IPS DF 6.9 (cell line): Measurements from ENCODE around the gene ADGRD2.

Source experiments
- DNase-seq: peaks from one replicate; pipeline ENCODE4 v3.0.0-alpha.2; 2013; ENCODE audit warnings: low read depth, low spot score
- H3K27ac ChIP-seq: one replicate; pipeline ENCODE4 v1.5.1; 2013; ENCODE audit warnings: low read length, control low read depth
- H3K27me3 ChIP-seq: 2 replicates; pipeline ENCODE4 v1.6.1; 2013; ENCODE audit warnings: mild to moderate bottlenecking, low read length; ENCODE audit not compliant: control insufficient read depth, insufficient read depth
- H3K36me3 ChIP-seq: 2 replicates; pipeline ENCODE4 v1.6.1; 2013; ENCODE audit warnings: low read length; ENCODE audit not compliant: control insufficient read depth, insufficient read depth
- H3K4me1 ChIP-seq: 2 replicates; pipeline ENCODE4 v1.6.1; 2013; ENCODE audit warnings: low read length; ENCODE audit not compliant: control insufficient read depth, insufficient read depth
- H3K4me3 ChIP-seq: 2 replicates; pipeline ENCODE4 v1.5.1; 2013; ENCODE audit warnings: mild to moderate bottlenecking, low read length
- H3K9me3 ChIP-seq: 2 replicates; pipeline ENCODE4 v1.6.1; 2013; ENCODE audit warnings: low read length, inconsistent platforms; ENCODE audit not compliant: control insufficient read depth, insufficient read depth
- WGBS: extraction: QIAGEN DNeasy Blood & Tissue Kit; methylation state at CpG from one replicate; pipeline ENCODE4 v1.1.7; 2013; ENCODE audit warnings: mixed read lengths, missing lambda C conversion rate; ENCODE audit not compliant: insufficient read length, insufficient coverage; 5-methylcytosine and 5-hydroxymethylcytosine counted together

Gene ADGRD2

GRCh38 chr9:124478354-124478753, 28.1 kb downstream of the ADGRD2 start:
- no peaks in the 10 kb centered on the region for H3K36me3 ChIP-seq
- peaks cover 15% of the 10 kb centered on the region for H3K4me1 ChIP-seq
- no peak for DNase-seq
- no CpG with 5 or more reads among the region's 12 CpGs for WGBS
- no peak overlapping the region for H3K27ac ChIP-seq
- no peaks in the 10 kb centered on the region; the same call in 1 of the 2 replicates for H3K27me3 ChIP-seq
- no peak overlapping the region; the same call in 1 of the 2 replicates for H3K4me3 ChIP-seq
- no peaks in the 10 kb centered on the region for H3K9me3 ChIP-seq

- no CpG with 5 or more reads among the region's 16 CpGs for WGBS
- no peaks in the 10 kb centered on the region for H3K9me3 ChIP-seq
- no peak overlapping the region for H3K27ac ChIP-seq
- no peak overlapping the region for H3K4me3 ChIP-seq
- no peaks in the 10 kb centered on the region for H3K36me3 ChIP-seq
- H3K27me3 ChIP-seq, result no peaks in the 10 kb centered on the region; the same call in 1 of the 2 replicates
- DNase-seq, result no peak
- peaks cover 15% of the 10 kb centered on the region for H3K4me1 ChIP-seq
Observed at GRCh38 chr9:124479371-124479770, 29.1 kb downstream of the ADGRD2 start.

- Histone ChIP-seq H3K36me3 (no peaks in the 10 kb centered on the region), H3K27ac (no peak overlapping the region), H3K4me1 (peaks cover 15% of the 10 kb centered on the region), H3K27me3 (no peaks in the 10 kb centered on the region; the same call in 1 of the 2 replicates), H3K4me3 (no peak overlapping the region), H3K9me3 (no peaks in the 10 kb centered on the region)
- DNase-seq, result no peak
- no CpG with 5 or more reads among the region's 6 CpGs for WGBS
Observed at GRCh38 chr9:124479947-124480620, 29.8 kb downstream of the ADGRD2 start.

GRCh38 chr9:124480621-124480981, 30.4 kb downstream of the ADGRD2 start:
- Histone ChIP-seq H3K36me3 (no peaks in the 10 kb centered on the region), H3K4me1 (peaks cover 15% of the 10 kb centered on the region), H3K27ac (no peak overlapping the region), H3K27me3 (no peaks in the 10 kb centered on the region; the same call in 1 of the 2 replicates), H3K9me3 (no peaks in the 10 kb centered on the region), H3K4me3 (no peak overlapping the region)
- no CpG with 5 or more reads among the region's 7 CpGs for WGBS
- DNase-seq, result no peak

- Histone ChIP-seq H3K27me3 (no peaks in the 10 kb centered on the region; the same call in 1 of the 2 replicates), H3K4me3 (no peak overlapping the region), H3K36me3 (no peaks in the 10 kb centered on the region), H3K4me1 (peaks cover 15% of the 10 kb centered on the region), H3K27ac (no peak overlapping the region), H3K9me3 (no peaks in the 10 kb centered on the region)
- no peak for DNase-seq
- WGBS, result no CpG with 5 or more reads among the region's 17 CpGs
Observed at GRCh38 chr9:124481115-124481514, 30.9 kb downstream of the ADGRD2 start.

- peaks cover 12% of the 10 kb centered on the region for H3K4me1 ChIP-seq
- H3K4me3 ChIP-seq, result peak overlapping the region; percentile 39
- no peaks in the 10 kb centered on the region for H3K9me3 ChIP-seq
- H3K36me3 ChIP-seq, result no peaks in the 10 kb centered on the region
- WGBS, result no CpG with 5 or more reads among the region's 26 CpGs
- no peak for DNase-seq
- no peak overlapping the region for H3K27ac ChIP-seq
- no peaks in the 10 kb centered on the region; the same call in 1 of the 2 replicates for H3K27me3 ChIP-seq
Observed at GRCh38 chr9:124482431-124483031, 32.3 kb downstream of the ADGRD2 start.

GRCh38 chr9:124483481-124483880, 33.2 kb downstream of the ADGRD2 start:
- no CpG with 5 or more reads among the region's 9 CpGs for WGBS
- Histone ChIP-seq H3K4me3 (no peak overlapping the region), H3K27me3 (no peaks in the 10 kb centered on the region; the same call in 1 of the 2 replicates), H3K4me1 (peaks cover 13% of the 10 kb centered on the region), H3K27ac (no peak overlapping the region), H3K36me3 (no peaks in the 10 kb centered on the region), H3K9me3 (no peaks in the 10 kb centered on the region)
- DNase-seq, result no peak

- Histone ChIP-seq H3K9me3 (no peaks in the 10 kb centered on the region), H3K4me3 (no peak overlapping the region), H3K36me3 (no peaks in the 10 kb centered on the region), H3K27ac (no peak overlapping the region), H3K27me3 (no peaks in the 10 kb centered on the region; the same call in 1 of the 2 replicates), H3K4me1 (peaks cover 9% of the 10 kb centered on the region)
- DNase-seq, result no peak
- no CpG with 5 or more reads among the region's 13 CpGs for WGBS
Observed at GRCh38 chr9:124485201-124485600, 35.0 kb downstream of the ADGRD2 start.

GRCh38 chr9:124485936-124486335, 35.7 kb downstream of the ADGRD2 start:
- H3K27me3 ChIP-seq, result no peaks in the 10 kb centered on the region
- DNase-seq, result no peak
- no peak overlapping the region for H3K27ac ChIP-seq
- no CpG with 5 or more reads among the region's 15 CpGs for WGBS
- no peak overlapping the region for H3K4me3 ChIP-seq
- H3K36me3 ChIP-seq, result no peaks in the 10 kb centered on the region
- H3K9me3 ChIP-seq, result no peaks in the 10 kb centered on the region
- peaks cover 5% of the 10 kb centered on the region for H3K4me1 ChIP-seq

GRCh38 chr9:124486778-124487259, 36.6 kb downstream of the ADGRD2 start:
- DNase-seq, result no peak
- Histone ChIP-seq H3K9me3 (no peaks in the 10 kb centered on the region), H3K4me1 (peaks cover 5% of the 10 kb centered on the region), H3K27ac (no peak overlapping the region), H3K4me3 (no peak overlapping the region), H3K27me3 (no peaks in the 10 kb centered on the region), H3K36me3 (no peaks in the 10 kb centered on the region)
- no CpG with 5 or more reads among the region's 17 CpGs for WGBS
